GM12891 (cell line): Measurements from ENCODE around the gene PTGFRN.
"Not testable (repeated sequence)": the region's sequence is repeated elsewhere in the genome, so short reads cannot be mapped to it uniquely, and the experiment has no call there.

Experiments used
- DNase-seq: peaks from one replicate; pipeline ENCODE4 v3.0.0; 2011; ENCODE audit warnings: low spot score; ENCODE audit not compliant: insufficient read length
- FAIRE-seq: peaks from 2 replicates; lab custom pipeline; 2011; peaks lifted over from hg19 to GRCh38; lab: Jason Lieb, UNC
- PAX5 ChIP-seq: IDR thresholded peaks from 2 replicates; pipeline ENCODE4 v1.6.1; 2011; ENCODE audit warnings: low read length, moderate library complexity, mild to moderate bottlenecking; ENCODE audit not compliant: insufficient read depth, severe bottlenecking
- POLR2A ChIP-seq: IDR thresholded peaks from 2 replicates; pipeline ENCODE4 v1.6.1; 2011; ENCODE audit warnings: low read depth, low read length, control low read depth
- POLR2AphosphoS5 ChIP-seq: IDR thresholded peaks from 2 replicates; pipeline ENCODE4 v1.6.1; 2011; ENCODE audit warnings: low read depth, low read length, control low read depth
- POU2F2 ChIP-seq: IDR thresholded peaks from 2 replicates; pipeline ENCODE4 v1.6.1; 2011; ENCODE audit warnings: low read depth, mild to moderate bottlenecking, control low read depth, low read length, moderate library complexity
- SPI1 ChIP-seq: IDR thresholded peaks from 2 replicates; pipeline ENCODE4 v1.6.1; 2011; ENCODE audit warnings: low read depth, low read length, control low read depth
- TAF1 ChIP-seq: IDR thresholded peaks from 2 replicates; pipeline ENCODE4 v1.6.1; 2011; ENCODE audit warnings: low read depth, low read length, control low read depth

Gene PTGFRN

DNA sequence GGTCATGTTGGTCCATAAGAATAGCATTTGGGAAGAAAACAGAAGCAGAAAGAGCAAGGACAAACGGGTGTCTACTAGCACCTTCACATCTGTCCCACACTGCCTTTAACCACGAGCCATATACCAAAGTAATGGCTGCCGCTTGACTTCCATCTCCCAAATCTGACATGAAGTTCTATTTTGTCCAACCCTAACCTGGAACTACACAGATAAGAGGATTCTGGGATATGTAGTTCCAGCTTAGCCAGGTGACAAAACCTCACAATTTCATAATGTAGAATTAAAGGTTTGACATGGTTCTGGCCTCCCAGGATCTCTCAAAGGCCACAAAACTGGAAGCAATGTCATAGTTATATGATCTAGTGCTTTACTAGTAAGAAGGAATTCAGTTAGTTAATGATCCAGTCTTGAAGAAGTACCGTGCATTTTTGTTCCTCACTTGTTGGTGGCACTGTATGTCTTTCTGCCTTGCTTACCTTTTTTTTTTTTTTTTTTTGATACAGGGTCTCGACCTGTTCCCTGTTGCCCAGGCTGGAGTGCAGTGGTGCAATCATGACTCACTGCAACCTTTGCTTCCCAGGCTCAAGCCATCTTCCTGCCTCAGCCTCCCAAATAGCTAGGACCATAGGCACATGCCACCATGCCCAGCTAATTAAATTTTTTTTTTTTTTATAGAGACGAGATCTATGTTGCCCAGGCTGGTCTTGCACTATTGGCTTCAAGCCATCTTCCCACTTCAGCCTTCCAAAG is 17.5 kb downstream of the PTGFRN start:
- FAIRE-seq (no peak), DNase-seq (no peak)
- TF ChIP-seq POLR2AphosphoS5 (no peak), POLR2A (no peak), TAF1 (no peak), POU2F2 (no peak), SPI1 (no peak), PAX5 (no peak)

DNA sequence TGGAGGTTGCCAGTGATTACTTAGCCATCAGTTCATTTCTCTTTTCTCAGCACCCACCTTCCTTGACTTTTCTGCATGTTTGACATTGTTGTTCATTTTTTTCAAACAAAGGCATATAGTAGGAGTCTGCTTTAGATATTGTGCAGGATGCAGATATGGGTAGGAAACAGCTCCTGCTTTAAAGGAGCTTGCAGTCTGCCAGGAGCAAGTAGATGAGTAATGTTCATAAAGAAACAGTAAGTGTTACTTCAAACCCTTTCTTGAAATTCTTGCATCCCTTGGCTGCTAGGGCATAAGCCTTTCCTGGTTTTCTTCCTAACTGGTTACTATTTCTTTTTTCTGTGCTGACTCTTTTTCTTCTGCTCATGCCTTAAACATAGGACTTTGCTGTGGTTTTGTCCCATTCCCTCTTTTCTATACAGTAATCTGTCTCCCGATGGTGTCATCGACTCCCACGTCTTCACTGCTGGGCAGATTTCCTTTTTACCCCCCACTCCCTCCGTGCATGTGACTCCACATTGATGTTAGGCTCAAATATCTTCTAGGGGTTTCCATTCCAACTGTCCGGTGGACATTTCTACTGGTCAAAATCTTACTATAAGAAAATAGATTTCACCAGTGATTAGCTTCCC is 20.4 kb downstream of the PTGFRN start:
- FAIRE-seq (no peak), DNase-seq (no peak)
- no peak for TF ChIP-seq TAF1
- TF ChIP-seq SPI1: no peak
- no peak for TF ChIP-seq PAX5
- no peak for TF ChIP-seq POU2F2
- TF ChIP-seq POLR2AphosphoS5: no peak
- no peak for TF ChIP-seq POLR2A

DNA sequence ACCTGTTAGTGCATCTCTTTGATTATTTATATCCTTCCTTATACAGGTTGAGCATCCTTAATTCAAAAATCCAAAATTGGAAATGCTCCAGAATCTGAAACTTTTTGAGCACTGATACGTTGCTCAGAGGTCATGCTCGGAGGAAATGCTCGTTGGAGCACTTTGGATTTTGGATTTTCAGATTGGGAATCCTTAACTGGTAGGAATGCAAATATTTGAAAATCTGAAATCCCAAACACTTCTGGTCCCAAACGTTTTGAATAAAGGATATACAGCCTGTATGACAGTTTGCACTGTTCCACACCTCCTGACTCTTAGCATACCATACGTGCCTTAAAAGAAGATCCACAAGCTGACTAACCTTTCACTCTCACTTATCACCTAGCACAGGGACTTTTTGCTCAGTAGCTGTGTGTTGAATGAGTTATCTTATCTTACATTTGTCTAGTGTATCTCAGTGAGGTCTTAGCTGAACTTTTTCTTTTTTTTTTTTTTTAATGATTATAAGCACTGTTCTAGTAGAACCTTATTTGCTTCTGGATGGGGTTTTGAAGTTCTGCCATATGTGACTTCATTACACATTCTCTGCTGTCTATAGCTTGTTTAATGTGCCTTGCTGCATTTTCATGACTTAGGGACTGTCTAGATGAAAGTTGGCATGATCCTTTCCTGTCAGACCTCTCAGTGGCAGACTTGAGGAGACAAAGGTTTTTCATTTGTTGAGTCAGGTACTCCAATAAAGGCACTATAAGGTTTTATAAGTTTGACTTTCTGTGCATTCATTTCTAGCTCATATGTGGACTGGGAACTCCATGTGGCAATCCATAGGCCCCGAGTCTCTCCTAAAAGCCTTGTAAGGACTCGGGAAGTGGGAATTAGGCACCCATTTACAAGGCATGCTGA is 21.6 kb downstream of the PTGFRN start:
- FAIRE-seq (no peak), DNase-seq (no peak)
- no peak for TF ChIP-seq POLR2AphosphoS5
- no peak for TF ChIP-seq POLR2A
- TF ChIP-seq TAF1: no peak
- TF ChIP-seq POU2F2: no peak
- no peak for TF ChIP-seq PAX5
- TF ChIP-seq SPI1: no peak

DNA sequence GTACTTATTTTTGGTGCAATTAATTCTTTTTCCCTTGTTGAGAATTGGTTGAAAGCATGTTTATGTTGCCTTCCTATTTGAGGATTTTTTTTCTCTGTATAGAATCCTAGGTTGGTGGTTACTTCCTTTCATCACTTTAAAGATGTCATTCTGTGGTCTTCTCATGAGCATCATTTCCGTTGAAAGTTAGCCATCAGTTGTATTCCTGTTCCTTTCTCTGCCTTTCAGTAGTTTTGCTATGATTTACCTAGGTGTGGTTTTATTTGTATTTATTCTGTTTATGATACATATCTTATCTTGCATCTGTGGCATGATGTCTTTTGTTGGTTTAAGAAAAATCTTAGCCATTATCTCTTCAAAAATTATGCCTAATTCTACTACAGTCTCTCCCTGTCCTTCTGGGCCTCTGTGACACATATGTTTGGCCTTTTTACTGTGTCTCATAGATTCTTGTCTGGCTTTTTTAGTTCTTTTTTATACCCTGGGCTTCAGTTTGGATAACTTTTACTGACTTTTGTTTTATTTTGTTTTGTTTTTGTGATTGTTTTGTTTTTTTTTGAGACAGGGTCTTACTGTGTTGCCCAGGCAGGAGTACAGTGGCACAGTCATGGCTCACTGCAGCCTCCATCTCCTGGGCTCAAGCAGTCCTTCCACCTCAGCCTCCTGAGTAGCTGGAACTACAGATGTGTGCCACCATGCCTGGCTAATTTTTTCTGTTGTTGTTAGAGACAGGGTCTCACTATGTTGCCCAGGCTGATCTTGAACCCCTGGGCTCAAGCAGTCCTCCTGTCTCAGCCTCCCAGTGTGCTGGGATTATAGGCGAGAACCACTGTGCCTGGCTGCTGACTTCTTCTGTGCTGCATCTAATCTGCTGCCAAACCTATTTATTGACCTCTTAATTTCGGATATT is 24.1 kb downstream of the PTGFRN start:
- TF ChIP-seq POLR2AphosphoS5 (no peak), POLR2A (no peak), POU2F2 (no peak), PAX5 (no peak), TAF1 (no peak), SPI1 (no peak)
- no peak for FAIRE-seq
- DNase-seq: no peak

DNA sequence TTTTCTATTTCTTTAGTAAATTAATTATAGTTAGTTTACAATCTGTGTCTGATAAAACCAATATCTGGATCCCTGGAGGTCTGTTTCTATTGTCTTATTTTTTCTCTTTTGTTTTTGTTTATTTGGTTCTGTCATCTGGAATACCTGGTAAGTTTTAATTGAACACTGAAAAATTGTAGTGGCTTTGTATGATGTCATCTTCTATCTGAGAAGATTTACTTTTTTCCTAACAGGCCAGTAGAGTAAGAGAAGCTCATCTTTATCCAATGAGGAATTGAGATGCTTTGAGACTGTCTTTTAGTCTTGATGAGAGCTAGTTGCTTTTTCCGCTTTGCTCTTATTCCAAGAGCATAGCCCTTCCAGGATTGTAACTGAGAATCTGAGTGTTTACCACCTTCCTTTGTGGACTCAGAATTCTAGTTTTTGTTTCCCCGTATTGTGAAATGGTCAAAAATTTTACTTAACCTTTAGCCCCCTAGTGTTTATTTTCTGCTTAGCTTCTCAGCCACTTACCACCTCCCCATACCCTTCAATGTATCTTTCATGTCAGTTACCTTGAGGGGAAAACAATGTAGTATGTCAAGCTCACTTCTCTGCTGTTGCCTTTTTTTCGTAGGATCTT is 25.0 kb downstream of the PTGFRN start:
- TF ChIP-seq TAF1 (no peak), POU2F2 (no peak), POLR2AphosphoS5 (no peak), SPI1 (no peak), POLR2A (no peak), PAX5 (no peak)
- DNase-seq: no peak
- no peak for FAIRE-seq

DNA sequence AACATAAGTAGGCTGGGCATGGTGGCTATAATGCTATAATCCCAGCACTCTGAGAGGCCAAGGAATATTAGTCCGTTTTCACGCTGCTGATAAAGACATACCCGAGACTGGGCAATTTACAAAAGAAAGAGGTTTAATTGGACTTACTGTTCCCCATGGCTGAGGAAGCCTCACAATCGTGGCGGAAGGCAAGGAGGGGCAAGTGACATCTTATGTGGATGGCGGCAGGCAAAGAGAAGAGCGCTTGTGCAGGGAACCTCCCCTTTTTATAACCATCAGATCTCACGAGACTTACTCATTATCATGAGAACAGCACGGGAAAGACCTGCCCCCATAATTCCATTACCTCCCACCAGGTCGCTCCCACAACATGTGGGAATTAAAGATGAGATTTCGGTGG is 28.5 kb downstream of the PTGFRN start:
- no peak for DNase-seq
- FAIRE-seq: no peak
- TF ChIP-seq POLR2AphosphoS5 (no peak), PAX5 (no peak), POLR2A (no peak), POU2F2 (no peak), SPI1 (no peak), TAF1 (no peak)

DNA sequence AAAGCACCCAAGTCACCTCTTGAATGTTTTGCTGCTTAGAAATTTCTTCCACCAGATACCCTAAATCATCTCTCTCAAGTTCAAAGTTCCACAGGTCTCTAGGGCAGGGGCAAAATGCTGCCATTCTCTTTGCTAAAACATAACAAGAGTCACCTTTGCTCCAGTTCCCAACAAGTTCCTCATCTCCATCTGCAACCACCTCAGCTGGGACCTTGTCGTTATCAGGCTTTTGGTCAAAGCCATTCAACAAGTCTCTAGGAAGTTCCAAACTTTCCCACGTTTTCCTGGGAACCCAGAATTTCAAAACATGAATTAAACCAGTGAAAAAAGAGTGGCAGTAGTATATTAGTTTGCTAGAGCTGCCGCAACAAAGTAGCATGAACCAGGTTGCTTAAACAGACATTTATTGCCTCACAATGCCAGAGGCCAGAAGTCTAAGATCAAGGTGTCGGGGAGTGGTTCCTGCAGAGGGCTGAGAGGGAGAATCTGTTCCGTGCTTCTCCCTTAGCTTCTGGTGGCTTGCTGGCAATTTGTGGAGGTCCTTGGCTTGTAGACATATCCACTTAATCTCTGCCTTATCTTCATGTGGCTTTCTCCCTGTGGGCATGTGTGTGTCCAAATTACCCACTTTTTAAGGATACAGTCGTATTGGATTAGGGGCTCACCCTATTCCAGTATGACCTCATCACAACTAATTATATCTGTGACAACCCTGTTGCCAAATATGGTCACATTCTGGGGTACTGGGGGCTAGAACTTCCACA is 30.2 kb downstream of the PTGFRN start:
- FAIRE-seq, DNase-seq: not testable (repeated sequence)

DNA sequence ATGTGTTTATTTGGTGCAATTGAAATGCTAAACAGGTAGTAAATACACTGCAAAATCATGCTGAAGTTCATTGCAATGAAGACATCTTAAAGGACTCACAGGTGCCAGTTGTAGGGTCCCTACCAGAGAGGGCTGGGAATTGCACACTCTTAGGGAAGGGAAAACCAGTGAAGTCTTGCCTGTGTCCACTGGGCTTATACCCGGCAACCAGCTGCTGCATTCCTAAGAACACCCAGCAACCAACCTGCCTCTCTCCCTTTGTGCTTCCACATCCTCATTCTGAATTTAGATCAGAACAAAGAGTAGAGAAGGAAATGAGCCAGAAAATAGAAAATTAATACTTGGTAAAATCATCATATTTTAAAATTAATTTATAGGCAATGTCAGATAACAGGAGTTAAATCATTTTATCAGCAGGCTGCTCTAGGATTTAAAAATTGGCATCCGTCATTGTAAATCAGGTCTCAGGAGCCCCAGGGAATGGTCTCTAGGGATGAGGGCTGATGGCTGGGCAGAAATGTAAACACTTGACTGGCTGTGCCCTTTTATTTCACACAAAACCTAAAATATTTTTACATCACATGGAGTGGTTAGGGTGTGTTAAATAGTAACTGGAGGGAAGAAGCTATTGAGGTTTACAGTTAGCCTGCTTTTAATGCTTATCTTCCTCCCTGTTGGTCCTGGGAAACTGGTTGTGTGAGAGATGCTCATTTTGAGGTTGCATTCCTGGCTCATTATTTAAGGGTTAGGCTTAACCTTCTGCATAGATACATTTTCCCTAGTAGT is 31.3 kb downstream of the PTGFRN start:
- DNase-seq (no peak), FAIRE-seq (no peak)
- TF ChIP-seq TAF1: no peak
- no peak for TF ChIP-seq SPI1
- no peak for TF ChIP-seq PAX5
- no peak for TF ChIP-seq POLR2A
- no peak for TF ChIP-seq POU2F2
- TF ChIP-seq POLR2AphosphoS5: no peak
